MCF 10A (cell line): ENCODE results near the gene MEPE. TPM values are rescaled to one million over a fixed set of nuclear protein-coding genes. Genes with fewer than 3 reads are reported as not detected.

Experiments
- BruUV-seq: library from RNA; stranded (reverse); fragments of 400-500 nt; replicated peaks from 2 replicates; lab custom pipeline; 2021; lab: Mats Ljungman, UMichigan
- CTCF ChIA-PET: fragments of 300-600 bp; sonication (Branson Sonifier 250); formaldehyde crosslinking; extraction: SDS; loops from one replicate; lab custom pipeline; 2021; ENCODE audit warnings: antibody characterized with exemption, inconsistent platforms; lab: Yijun Ruan, JAX
- POLR2A ChIA-PET: fragments of 300-600, 350-650 bp; sonication (Branson Sonifier 250); formaldehyde crosslinking; extraction: SDS; loops from one replicate; lab custom pipeline; 2020; ENCODE audit warnings: antibody characterized with exemption, inconsistent platforms; lab: Yijun Ruan, JAX
- DNase-seq: peaks from one replicate; pipeline ENCODE4 v3.0.0-alpha.2; 2018; ENCODE audit not compliant: unreplicated experiment
- H3K27ac Mint-ChIP-seq: one replicate; pipeline ENCODE4 v1.8.0; 2022; ENCODE audit warnings: mild to moderate bottlenecking, low read depth, mixed read lengths; ENCODE audit not compliant: unreplicated experiment
- H3K27me3 Mint-ChIP-seq: one replicate; pipeline ENCODE4 v1.8.0; 2022; ENCODE audit warnings: mixed read lengths; ENCODE audit not compliant: insufficient read depth, unreplicated experiment
- H3K36me3 Mint-ChIP-seq: one replicate; pipeline ENCODE4 v1.8.0; 2022; ENCODE audit warnings: mild to moderate bottlenecking, moderate library complexity, mixed read lengths; ENCODE audit not compliant: insufficient read depth, unreplicated experiment
- H3K4me1 Mint-ChIP-seq: one replicate; pipeline ENCODE4 v1.8.0; 2022; ENCODE audit warnings: mixed read lengths; ENCODE audit not compliant: insufficient read depth, unreplicated experiment
- H3K4me3 Mint-ChIP-seq: one replicate; pipeline ENCODE4 v1.8.0; 2022; ENCODE audit warnings: mild to moderate bottlenecking, moderate library complexity, mixed read lengths; ENCODE audit not compliant: unreplicated experiment
- H3K9me3 Mint-ChIP-seq: one replicate; pipeline ENCODE4 v1.8.0; 2022; ENCODE audit warnings: mixed read lengths; ENCODE audit not compliant: unreplicated experiment
- CTCF ChIP-seq: fragments of 200-600 bp; IDR thresholded peaks from one replicate; pipeline ENCODE4 v1.8.0; 2022; ENCODE audit warnings: antibody characterized with exemption, mild to moderate bottlenecking; ENCODE audit not compliant: unreplicated experiment
- intact Hi-C: fragments of 100-400 bp; cut with micrococcal nuclease; formaldehyde crosslinking; loops from 2 replicates; pipeline ENCODE4 v1.14.1; 2022
- total RNA-seq: library from RNA; stranded (reverse); gene quantifications from 2 replicates; pipeline ENCODE4 v1.2.3, GENCODE V29; 2022

MEPE gene
- total RNA-seq, 1 experiment from 2014 or later, result not detected

GRCh38 chr4:87881115-87881514, 48.3 kb downstream of the MEPE start:
- POLR2A ChIA-PET, result no interaction called here
- H3K9me3 Mint-ChIP-seq, result no peaks in the 10 kb centered on the region
- no peak for TF ChIP-seq CTCF
- peaks cover 2% of the 10 kb centered on the region for H3K36me3 Mint-ChIP-seq
- CTCF ChIA-PET, result interaction anchor here (0.9 kb wide), 1 partner anchor 344 kb away, joined by 3 read pairs; no protein-coding TSS in a partner anchor
- H3K27me3 Mint-ChIP-seq, result no peaks in the 10 kb centered on the region
- peaks cover 7% of the 10 kb centered on the region for H3K4me1 Mint-ChIP-seq
- BruUV-seq, result no TSS peak
- H3K27ac Mint-ChIP-seq, result no peak overlapping the region
- intact Hi-C loops, result no loop called here
- DNase-seq, result no peak
- no peak overlapping the region for H3K4me3 Mint-ChIP-seq

DNA sequence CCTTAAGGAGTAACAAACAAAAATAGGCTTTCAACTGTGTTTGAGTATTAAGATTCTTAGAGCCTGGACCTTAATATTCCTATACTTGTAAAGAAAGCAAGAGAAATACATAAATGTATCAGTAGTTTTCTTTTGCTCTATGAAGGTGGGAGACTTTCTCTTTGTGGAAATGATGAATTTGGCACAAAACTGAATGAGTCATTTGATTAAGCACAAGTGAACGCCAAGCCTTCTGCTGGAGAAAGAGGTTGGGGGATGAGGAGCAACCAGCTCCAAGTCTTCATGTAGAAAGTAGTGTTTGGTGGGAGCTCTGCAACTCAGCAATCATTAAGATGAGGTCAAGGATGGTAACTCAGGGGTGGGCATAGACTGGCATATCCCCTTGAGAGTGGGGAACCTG, 49.6 kb downstream of the MEPE start:
- ChIA-PET POLR2A (no interaction called here), CTCF (no interaction called here)
- peaks cover 7% of the 10 kb centered on the region for H3K4me1 Mint-ChIP-seq
- H3K27me3 Mint-ChIP-seq, result no peaks in the 10 kb centered on the region
- H3K36me3 Mint-ChIP-seq, result peaks cover 4% of the 10 kb centered on the region
- no peak for TF ChIP-seq CTCF
- DNase-seq, result peak; percentile 53
- H3K4me3 Mint-ChIP-seq, result no peak overlapping the region
- no peaks in the 10 kb centered on the region for H3K9me3 Mint-ChIP-seq
- intact Hi-C loops, result no loop called here
- BruUV-seq, result no TSS peak
- H3K27ac Mint-ChIP-seq, result no peak overlapping the region

DNA sequence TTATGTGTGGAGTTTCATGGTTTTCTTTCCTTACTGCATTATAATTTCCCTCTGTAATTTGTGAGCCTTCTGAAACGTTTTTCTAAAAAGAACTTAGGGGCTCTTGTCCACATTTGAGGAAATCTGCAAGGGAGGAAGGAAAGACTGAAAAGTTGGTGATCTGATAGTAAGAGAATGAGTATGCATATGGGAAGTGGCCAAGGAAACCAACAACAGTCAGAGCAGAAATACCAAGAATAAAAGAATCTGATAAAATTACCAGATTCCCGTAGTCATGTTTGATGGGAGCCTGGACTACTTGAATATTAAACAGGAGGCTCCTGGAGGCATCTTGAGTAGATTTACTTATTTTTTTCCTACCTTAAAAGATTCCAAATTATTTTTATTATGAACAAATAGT, 50.1 kb downstream of the MEPE start:
- Mint-ChIP-seq H3K4me1 (peaks cover 7% of the 10 kb centered on the region), H3K27me3 (no peaks in the 10 kb centered on the region), H3K9me3 (no peaks in the 10 kb centered on the region), H3K27ac (no peak overlapping the region), H3K4me3 (no peak overlapping the region), H3K36me3 (peaks cover 4% of the 10 kb centered on the region)
- TF ChIP-seq CTCF, result no peak
- ChIA-PET POLR2A (no interaction called here), CTCF (no interaction called here)
- intact Hi-C loops, result no loop called here
- no TSS peak for BruUV-seq
- no peak for DNase-seq

DNA sequence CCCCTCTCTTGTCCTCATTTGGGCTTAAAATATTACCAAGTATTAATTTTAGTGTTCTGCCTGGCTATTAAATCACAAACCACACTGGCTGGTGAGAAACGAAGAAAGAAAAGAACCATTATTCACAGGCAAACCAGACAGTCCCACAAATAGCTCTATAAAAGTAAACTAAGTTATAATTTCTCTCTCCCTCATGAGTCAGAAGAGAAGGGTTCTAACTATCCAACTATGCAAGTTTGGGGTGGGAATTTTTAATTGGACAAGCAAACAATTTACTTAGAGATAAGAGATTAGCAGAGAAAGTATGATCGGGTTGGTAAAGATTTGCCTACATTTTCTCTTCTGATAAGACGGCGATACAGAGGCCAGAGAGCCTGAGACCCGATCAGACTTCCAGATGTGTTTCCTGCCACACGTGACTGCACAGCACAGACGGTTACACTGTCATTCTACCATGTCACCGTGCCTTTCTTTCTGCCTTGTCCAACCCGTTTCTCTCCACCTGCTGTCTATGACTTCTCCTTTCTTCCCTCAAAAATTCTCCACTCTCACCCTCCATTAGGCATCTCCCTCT, 52.3 kb downstream of the MEPE start:
- no peak overlapping the region for H3K27ac Mint-ChIP-seq
- POLR2A ChIA-PET, result interaction anchor here (0.7 kb wide), 1 partner anchor 12 kb away, joined by 3 read pairs; no protein-coding TSS in a partner anchor

More for the DNA sequence above, 52.3 kb downstream of the MEPE start:
- DNase-seq, result no peak
- Mint-ChIP-seq H3K4me3 (no peak overlapping the region), H3K27me3 (no peaks in the 10 kb centered on the region), H3K4me1 (peaks cover 7% of the 10 kb centered on the region), H3K9me3 (no peaks in the 10 kb centered on the region), H3K36me3 (peaks cover 4% of the 10 kb centered on the region)
- CTCF ChIA-PET, result interaction anchor here (0.6 kb wide), 1 partner anchor 70 kb away, joined by 3 read pairs; no protein-coding TSS in a partner anchor
- BruUV-seq, result no TSS peak
- TF ChIP-seq CTCF, result no peak
- intact Hi-C loops, result no loop called here
